NCI-H82 treated with DMSO at 0.1 percent for 48 hours (cell line): ENCODE data around the gene IFNLR1.

Experiments used
- DNase-seq: peaks from one replicate; lab custom pipeline; 2025; ENCODE audit not compliant: unreplicated experiment; lab: John Stamatoyannopoulos, UW

IFNLR1 gene

GRCh38 chr1:24125456-24125855 is 61.6 kb downstream of the IFNLR1 start:
- no peak for DNase-seq

GRCh38 chr1:24124980-24125379 is 62.1 kb downstream of the IFNLR1 start:
- no peak for DNase-seq

- DNase-seq, result no peak
These were observed 63.5 kb downstream of the IFNLR1 start for GRCh38 chr1:24123611-24124010.

- DNase-seq, result no peak
These were observed 64.3 kb downstream of the IFNLR1 start for GRCh38 chr1:24122776-24123175.

GRCh38 chr1:24121406-24121805 is 65.7 kb downstream of the IFNLR1 start:
- no peak for DNase-seq

GRCh38 chr1:24120965-24121364 is 66.1 kb downstream of the IFNLR1 start:
- DNase-seq, result no peak

GRCh38 chr1:24119859-24120756 is 67.0 kb downstream of the IFNLR1 start:
- DNase-seq, result no peak

- no peak for DNase-seq
These were observed 67.6 kb downstream of the IFNLR1 start for GRCh38 chr1:24119489-24119858.

- no peak for DNase-seq
These were observed 68.5 kb downstream of the IFNLR1 start for GRCh38 chr1:24118410-24119242.

- no peak for DNase-seq
These were observed 69.2 kb downstream of the IFNLR1 start for GRCh38 chr1:24117722-24118409.

GRCh38 chr1:24117132-24117531 is 70.0 kb downstream of the IFNLR1 start:
- DNase-seq, result no peak

- no peak for DNase-seq
These were observed 72.3 kb downstream of the IFNLR1 start for GRCh38 chr1:24114753-24115152.

- no peak for DNase-seq
These were observed 73.5 kb downstream of the IFNLR1 start for GRCh38 chr1:24113641-24114033.

GRCh38 chr1:24111996-24112779 is 74.9 kb downstream of the IFNLR1 start, which contains the start of gene MYOM3:
Gene MYOM3, minus strand, starts transcription at chr1:24112135. Its CDS starts 3,499 bp downstream, at chr1:24108636.
- peak; percentile 12 for DNase-seq

GRCh38 chr1:24111262-24111995 is 75.7 kb downstream of the IFNLR1 start:
- DNase-seq, result no peak

- no peak for DNase-seq
These were observed 76.3 kb downstream of the IFNLR1 start for GRCh38 chr1:24110642-24111261.

- no peak for DNase-seq
These were observed 77.2 kb downstream of the IFNLR1 start for GRCh38 chr1:24109686-24110475.

- no peak for DNase-seq
These were observed 78.0 kb downstream of the IFNLR1 start for GRCh38 chr1:24109166-24109483.
